Left kidney (tissue), 2 donors: ENCODE data around the gene TBC1D1. TPM values are rescaled to one million over a fixed set of nuclear protein-coding genes. Genes with fewer than 3 reads are reported as not detected.

Source experiments
- DNase-seq: peaks from one replicate; pipeline ENCODE4 v3.0.0-alpha.2; 2013
- polyA plus RNA-seq: library from polyadenylated mRNA; unstranded; fragments of 120-200 nt; gene quantifications from one replicate; pipeline ENCODE4 v1.2.1, GENCODE V29; 2013; ENCODE audit not compliant: insufficient read length

TBC1D1 gene
- polyA plus RNA-seq, 1 donor, result 197 TPM

DNA sequence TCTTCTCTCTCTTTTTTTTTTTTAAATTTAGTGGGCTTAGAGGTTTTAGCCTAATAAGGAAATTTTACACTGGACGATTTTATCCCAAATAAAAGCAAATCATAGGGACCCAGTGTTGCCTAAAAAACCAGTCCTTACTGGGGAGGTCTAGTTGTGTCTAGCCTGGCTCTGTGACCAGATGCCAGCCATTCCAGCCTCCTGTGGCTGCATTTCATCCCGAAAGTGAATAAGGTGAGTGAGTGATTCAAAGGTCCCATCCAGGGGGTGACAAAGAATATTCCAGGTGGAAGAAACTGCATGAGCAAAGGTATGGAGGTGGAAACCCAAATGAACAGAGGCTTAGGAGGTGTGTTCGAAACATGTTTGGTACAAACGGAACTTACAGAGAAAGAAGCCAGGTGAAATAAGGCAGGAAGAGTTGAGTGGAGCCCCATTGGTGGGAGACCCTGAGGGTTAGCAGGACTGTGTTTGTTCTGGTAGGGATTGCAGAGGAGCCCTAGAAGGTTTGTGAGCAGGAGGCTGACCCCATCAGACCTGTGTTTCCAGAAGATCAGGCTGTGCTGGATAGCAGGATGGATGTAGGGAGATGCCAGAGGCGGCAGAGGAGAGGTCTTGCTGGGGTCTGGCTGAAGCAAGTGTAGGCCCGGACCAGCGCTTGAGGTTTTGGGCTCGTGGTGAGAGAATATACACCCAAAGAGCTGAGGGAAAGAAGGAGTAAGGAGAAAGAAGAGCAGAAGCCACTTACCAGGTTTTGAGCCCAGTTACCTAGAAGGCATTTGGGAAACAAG, 100.9 kb downstream of the TBC1D1 start:
- no peak for DNase-seq

DNA sequence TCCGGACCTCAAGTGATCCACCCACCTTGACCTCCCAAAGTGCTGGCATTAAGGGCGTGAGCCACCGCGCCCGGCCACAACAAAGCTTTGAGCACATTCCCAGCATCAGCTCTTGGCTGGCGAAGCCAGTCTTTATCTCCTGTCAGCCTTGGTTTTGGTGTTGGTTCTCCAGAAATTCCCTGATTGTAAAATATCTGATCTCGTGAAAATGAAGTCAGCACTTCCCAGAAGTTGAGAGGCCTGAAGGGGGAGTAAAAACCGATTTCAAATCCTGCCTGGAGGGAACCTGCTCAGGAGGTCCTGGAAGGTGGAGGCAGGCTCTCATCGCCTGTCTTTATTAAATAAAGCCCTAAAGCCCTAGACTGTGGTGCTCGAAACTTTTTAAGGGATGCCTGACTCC, 102.9 kb downstream of the TBC1D1 start:
- DNase-seq, result no peak

- DNase-seq, result no peak
These were observed 103.7 kb downstream of the TBC1D1 start for GRCh38 chr4:37994569-37994968.

GRCh38 chr4:37995299-37995821, 104.5 kb downstream of the TBC1D1 start:
- no peak for DNase-seq

- DNase-seq, result no peak
These were observed 105.3 kb downstream of the TBC1D1 start for GRCh38 chr4:37995981-37996775.

DNA sequence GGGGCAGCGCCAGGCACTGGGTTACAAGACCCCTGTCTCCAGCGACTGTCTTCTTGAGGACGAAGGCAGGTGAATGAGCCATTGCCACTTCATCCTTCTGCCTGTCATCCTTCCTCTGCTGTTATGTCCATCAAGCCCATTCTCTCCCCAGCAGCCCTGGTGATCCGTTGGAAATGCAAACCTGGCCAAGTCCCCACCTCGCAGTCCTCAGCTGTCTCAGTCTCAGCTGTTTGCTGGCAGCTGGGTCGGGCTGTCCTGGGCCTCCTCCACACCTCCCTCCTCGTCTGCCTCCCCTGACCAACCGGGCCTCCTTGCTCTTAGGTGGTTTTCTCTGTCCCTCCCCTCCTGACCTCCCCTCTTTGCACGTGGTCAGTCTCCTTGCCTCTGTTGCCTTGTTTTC, 107.3 kb downstream of the TBC1D1 start:
- no peak for DNase-seq

DNA sequence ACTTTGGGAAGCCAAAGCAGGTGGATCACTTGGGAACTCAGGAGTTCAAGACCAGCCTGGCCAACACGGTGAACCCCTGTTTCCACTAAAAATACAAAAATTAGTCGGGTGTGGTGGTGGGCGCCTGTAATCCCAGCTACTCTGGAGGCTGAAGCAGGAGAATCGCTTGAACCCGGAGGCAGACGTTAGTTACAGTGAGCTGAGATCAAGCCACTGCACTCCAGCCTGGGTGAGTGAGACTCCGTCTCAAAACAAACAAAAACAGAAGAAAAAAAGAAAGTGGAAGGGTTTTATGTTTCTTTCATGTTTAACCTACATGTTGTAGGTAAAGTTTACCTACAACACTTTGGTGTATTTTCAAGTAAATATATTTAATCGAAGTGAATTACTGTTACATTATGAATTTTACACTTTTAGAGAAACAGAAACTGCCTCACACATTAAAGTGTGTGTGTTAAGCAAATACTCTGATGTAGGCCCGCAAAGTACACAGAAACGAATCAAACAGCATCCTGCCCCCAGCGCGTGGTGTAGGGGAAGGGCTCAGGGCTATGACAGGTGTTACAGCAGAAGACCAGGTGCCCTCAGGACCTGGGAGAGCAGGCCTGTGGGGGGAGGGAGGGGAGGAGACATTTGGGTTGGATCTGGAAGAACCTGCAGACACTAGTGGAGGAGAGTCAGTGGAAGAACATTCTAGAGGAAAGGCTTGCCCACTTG, 108.3 kb downstream of the TBC1D1 start:
- DNase-seq, result no peak

GRCh38 chr4:37999965-38000364, 109.1 kb downstream of the TBC1D1 start:
- no peak for DNase-seq

DNA sequence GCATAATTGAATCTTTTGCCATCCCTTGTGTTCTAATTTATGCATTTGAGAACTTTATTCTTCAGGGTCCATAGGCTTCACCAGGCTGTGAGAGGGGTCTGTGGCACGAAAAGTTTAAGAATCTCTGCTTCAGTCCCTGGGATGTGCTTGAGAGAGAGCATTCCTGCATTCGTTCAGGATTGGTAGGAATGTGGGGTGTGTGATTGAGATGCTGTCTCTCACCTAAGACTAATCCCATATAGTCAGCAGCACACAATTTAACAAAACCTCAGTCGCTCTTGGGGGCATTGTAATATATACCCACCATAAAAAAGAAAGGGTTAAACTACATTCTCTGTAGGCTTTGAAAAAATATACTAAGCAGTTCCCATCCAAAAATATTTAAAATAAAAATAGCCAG, 111.0 kb downstream of the TBC1D1 start:
- no peak for DNase-seq

GRCh38 chr4:38002451-38003071, 111.7 kb downstream of the TBC1D1 start:
- DNase-seq, result no peak

DNA sequence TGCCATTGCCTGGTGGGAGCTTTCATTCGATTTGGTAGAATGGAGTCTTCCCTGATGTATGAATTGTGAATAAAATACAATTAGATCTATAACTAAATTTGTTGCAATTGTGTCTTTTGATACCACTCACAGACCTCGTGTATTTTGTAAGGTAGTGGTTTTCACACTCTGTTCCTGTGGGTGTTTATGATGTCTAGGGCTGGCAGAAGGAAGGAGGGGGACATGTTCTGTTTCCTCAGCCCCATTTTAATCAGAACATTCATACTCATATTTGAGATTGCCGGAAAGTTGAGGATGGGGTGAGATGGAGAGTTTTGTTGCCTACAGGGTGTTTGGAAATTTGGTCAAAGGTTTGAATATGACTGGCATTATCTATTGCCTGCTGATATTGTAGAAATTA, 112.2 kb downstream of the TBC1D1 start:
- no peak for DNase-seq

DNA sequence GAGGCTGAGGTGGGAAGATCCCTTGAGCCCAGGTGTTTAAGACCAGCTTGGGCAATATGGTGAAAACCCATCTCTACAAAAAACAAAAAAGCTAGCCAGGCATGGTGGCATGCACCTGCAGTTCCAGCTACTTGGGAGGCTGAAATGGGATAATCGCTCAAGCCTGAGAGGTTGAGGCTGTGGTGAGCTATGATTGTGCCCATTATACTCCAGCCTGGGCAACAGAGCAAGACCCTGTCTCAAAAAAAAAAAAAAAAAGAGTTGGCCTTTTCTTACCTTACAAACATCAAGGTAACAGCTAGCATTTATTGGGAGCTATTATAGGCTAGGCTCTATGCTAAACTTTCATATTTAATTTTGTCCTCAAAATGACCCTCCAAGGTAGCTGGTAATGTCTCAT, 112.7 kb downstream of the TBC1D1 start:
- DNase-seq, result no peak

GRCh38 chr4:38004062-38004461, 113.2 kb downstream of the TBC1D1 start:
- no peak for DNase-seq

GRCh38 chr4:38004887-38005286, 114.0 kb downstream of the TBC1D1 start:
- no peak for DNase-seq

- no peak for DNase-seq
These were observed 114.8 kb downstream of the TBC1D1 start for GRCh38 chr4:38005637-38006036.

GRCh38 chr4:38007645-38008044, 116.8 kb downstream of the TBC1D1 start:
- DNase-seq, result no peak

- no peak for DNase-seq
These were observed 117.7 kb downstream of the TBC1D1 start for GRCh38 chr4:38008571-38009021.

DNA sequence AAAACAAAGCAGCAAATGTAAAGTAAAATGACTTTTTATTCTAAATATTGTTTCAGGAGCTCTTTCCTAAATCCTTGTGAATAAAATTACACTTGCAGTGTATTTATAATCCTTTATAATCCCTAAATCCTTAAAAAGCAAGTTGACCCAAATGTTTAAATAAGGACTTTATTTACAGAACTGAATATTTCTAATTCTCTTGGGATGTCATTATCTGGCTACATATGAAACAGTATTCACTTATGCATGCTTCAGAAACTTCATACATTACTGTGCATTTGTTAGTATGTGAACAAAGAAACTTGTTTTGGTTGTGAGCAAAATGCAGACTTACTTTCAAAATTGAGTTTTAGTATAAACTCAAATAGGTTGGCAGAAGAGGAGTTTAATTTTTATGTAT, 118.5 kb downstream of the TBC1D1 start:
- DNase-seq, result no peak

DNA sequence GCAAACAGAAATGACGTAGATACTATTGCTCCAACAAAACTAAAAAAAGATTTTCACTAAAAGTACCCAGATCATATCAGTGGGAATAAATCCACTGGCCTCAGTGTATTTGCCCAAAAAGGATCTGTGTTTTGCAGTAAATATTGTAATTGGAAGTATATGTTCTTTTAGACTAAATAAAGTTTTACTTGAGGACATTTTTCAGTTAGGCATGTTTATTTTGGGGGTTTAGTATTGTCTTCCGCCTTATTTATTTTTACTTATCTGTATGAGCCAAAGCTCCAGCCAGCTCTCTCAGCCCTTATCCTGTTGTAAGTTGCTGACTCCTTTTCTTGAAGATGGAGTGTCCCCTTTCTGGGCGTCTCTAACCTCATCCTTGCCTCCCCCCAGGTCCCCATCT, 119.1 kb downstream of the TBC1D1 start:
- no peak for DNase-seq

DNA sequence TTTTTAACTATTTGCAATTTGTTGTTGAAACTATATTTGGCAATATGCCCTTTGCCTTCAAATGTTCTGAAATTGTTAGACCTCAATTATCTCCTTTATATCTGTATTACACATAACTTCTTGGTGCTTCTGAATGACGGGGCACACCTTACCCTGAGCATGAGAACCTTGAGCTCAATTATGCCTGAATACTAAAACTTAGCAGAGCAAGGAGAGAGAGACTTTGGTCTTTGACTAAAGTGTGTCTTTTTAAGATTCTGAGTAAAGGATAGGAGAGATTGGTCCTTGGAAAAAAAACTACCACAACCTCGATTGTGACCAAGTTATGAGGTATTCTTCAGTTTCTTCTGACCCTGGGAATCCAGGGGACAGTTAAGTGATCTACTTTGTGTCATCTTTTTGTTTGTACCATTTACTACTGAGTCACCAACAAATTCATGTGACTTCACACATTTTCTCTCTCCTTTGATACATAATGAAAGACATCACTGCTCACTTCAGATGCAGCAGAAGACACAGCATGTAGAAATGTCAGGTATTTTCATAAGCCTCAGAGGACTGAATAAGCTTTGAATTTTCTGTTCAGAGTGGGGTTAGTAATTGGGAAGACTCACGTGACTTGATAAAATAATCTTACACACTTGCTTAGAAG, 120.8 kb downstream of the TBC1D1 start:
- DNase-seq, result no peak
